GM18867 (cell line): Measurements from ENCODE around the gene ARX.

Experiments
- ATAC-seq: cut with Tn5 transposase; IDR thresholded peaks from one replicate; pipeline ENCODE4 v1.9.1; 2021; ENCODE audit warnings: mild to moderate bottlenecking, moderate library complexity; ENCODE audit not compliant: unreplicated experiment

Gene ARX

GRCh38 chrX:25002661-25003020, 13.1 kb downstream of the ARX start:
- no peak for ATAC-seq

DNA sequence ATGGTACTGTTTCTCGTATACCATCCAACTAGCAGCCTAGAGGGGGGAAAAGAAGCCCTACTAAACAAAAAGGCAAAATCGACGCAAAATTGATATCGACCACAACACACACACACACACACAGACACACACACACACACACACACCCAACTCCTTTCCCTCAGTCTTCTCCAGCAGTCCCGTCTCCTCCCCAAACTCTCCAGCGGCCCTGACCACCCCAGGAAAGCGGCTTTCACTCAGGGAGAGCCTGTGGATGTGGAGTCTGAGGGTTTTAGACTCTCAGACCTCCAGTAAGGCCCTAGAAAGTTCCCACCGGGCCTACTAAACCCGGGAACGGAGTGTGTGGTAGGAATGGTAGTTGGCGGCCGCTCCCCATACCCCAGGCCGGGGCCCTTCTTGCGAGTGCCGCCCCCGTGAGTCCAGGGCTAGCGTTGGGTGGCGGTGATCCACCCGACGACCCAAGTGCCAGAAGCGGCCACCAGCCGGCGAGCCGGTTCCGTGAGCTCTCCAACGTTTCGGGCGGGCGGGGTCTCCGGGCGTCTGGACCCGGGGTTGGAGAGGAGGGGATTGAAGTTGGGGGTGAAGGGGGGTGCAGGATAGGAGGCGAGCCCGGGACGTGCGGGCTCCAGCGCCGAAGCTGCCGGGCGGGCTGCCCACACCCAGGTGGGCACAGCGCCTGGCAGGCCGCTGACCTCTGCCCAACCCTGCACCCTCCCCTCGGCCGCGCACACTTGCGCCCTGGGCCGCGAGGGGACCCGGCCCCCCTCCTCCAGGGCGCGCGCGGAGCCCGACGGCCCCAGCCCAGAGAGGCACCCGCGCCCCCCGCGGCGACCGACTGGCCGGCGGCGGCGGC, 13.7 kb downstream of the ARX start:
- no peak for ATAC-seq

GRCh38 chrX:24999511-24999910, 16.3 kb downstream of the ARX start:
- ATAC-seq: no peak

DNA sequence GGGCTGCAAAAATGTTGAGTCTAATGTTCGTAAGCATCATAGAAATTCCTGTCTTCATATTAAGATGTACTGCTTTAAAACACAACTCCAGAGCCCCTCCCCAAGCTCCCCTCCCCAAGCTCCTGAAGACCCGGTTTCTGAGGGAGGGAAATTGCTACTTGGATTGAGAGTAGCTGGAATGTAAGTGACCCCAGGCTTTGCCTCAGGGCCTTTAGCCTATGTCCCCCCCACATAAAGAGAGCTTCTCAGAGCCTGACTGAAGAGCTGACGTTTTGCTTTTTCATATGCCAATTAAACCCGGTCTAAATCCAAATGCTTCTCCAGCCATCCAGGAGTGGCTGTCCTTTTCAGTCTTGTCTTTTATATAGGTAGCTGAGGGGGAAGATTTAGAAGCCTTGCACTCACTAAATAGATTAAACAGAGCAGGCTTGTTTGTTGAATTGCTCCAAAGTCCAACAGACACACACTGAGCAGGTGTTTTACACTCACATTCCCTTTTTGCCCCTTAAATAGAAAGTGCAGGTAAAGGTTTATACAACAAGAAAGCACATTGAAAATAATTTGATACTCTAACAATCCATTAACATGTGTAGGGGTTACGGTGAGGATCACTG, 19.6 kb downstream of the ARX start:
- no peak for ATAC-seq

- no peak for ATAC-seq
Measured at GRCh38 chrX:24993879-24994278, 21.9 kb downstream of the ARX start.

DNA sequence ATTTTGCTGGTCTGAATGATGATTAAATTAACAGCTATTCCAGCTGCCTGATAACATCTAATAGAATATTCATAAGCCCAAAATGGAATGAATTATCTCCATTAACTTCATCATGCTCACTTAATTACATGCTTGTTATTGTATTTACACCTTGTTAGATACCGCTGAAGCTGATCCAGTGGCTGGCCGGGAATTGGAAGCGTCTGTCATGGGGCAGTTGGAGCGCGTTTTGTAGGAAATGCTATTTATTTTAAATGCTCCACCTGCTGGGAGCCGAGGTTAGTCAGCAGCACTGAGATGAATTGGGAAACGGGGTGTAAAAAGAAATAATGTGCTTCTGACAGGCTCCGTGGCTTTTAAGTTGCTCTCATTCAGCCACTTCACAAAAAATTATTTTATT, 25.2 kb downstream of the ARX start:
- no peak for ATAC-seq

DNA sequence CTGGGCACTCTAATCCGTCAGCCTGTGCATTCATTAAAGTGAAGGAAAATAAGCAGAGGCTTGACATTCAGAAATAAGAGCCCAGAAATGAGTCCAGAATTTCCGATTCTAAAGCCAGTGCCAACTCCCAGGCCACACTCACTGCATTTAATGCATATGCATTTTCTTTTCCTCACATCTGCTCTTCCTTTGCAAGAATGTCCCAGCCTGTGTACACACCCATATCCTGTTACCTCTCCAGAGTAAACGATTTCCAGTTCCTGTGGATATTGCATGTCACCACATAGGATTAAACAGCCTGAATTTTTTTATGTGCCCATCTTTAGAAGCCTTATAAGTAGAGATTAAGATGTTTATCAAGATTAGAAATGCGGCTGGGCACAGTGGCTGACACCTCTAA, 27.5 kb downstream of the ARX start:
- no peak for ATAC-seq

DNA sequence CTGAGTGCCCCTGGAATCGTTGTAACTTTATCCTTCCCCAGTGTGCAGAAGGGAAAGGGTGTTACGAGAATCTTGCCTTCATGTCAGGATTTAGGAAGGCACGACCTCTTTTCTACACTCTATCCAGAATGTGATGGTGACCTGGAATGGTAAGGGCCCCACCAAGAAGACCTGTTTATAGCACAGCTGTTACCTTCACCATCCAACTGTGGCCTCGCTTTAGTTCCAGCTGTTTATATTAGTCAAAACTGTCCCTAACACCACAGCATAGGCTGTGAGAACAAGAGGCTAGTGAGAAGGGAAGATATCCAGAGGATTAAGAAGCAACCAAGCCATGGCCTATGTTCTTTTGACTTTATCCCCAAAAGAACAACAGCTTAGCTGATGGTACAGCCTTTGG, 28.0 kb downstream of the ARX start:
- no peak for ATAC-seq

- no peak for ATAC-seq
Measured at GRCh38 chrX:24985120-24985519, 30.6 kb downstream of the ARX start.

DNA sequence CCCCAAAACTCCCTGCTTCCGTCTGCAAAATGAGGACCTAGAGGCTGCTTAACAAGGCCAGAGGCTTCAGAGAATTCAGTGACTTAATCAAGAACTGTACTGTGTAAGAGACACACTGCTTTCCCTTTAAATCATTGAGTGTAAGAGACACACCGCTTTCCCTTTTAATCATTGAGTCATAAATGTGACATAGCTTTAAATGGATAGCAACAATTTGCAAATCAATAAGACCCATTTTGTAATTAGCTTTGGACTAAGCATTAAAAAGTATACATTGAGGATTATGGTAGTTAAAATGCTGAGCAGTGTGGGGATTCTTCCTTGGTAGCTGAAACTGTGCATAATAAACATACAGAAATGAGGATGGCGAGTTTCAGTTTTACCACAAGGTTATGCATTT, 31.8 kb downstream of the ARX start:
- ATAC-seq: no peak

- no peak for ATAC-seq
Measured at GRCh38 chrX:24982306-24982965, 33.3 kb downstream of the ARX start.

DNA sequence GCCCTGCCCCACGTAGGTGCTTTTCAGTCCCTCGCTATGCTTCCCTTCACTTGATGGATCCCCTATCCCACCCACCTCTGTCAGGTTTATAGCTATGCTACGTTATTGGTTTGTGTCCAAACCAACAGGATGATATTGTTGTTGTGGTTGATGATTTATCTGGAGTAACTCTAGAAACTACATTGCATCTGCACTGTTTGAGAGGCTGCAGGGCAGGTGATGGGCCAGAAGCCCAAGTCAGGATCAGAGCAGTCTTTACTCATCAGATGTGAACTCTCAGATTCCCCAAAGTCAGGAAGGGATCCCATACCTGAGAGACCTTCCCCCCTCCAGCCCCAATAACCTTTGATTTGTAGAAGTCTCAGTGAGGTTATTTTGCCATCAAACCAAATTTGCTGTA, 34.7 kb downstream of the ARX start:
- ATAC-seq: no peak

- ATAC-seq: no peak
Measured at GRCh38 chrX:24979081-24979480, 36.7 kb downstream of the ARX start.

DNA sequence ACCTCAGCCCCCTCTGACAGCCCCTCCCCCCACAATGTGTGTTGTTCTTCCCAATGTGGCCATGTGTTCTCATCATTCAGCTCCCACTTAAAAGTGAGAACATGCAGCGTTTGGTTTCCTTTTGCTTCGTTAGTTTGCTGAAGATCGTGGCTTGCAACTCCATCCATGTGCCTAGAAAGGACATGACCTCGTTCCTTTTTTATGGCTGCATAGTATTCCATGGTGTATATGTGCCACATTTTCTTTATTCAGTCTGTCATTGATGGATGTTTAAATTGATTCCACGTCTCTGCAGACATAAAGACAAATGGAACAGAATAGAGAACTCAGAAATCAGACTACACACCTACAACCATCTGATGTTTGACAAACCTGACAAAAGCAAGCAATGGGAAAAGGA, 46.0 kb downstream of the ARX start:
- no peak for ATAC-seq

- no peak for ATAC-seq
Measured at GRCh38 chrX:24965372-24965771, 50.4 kb downstream of the ARX start.

- ATAC-seq: no peak
Measured at GRCh38 chrX:24963823-24964222, 51.9 kb downstream of the ARX start.

- ATAC-seq: no peak
Measured at GRCh38 chrX:24961809-24962208, 54.0 kb downstream of the ARX start.

- no peak for ATAC-seq
Measured at GRCh38 chrX:24956828-24957227, 58.9 kb downstream of the ARX start.

- no peak for ATAC-seq
Measured at GRCh38 chrX:24955372-24955930, 60.3 kb downstream of the ARX start.

DNA sequence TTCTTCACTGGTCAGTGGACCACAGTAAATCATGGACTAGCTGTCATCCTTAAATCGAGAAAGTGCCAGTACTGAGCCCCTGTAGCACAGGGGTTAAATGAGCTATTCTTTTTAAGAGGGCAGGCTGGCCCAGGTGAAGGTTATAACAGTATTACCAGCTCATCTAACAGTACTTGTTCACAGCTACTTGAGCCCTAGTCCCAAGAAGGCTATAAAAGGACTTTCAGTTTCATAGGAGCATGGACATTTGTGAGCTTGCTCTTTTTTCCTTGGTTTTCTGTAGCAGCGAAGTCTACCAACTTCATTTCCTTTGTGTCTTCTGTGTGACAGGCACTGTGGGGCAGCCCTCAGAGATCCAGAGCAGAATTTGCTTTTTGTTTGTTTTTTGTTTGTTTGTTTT, 61.0 kb downstream of the ARX start:
- peak; percentile 65 for ATAC-seq
